OCI-M2 (cell line): ENCODE results near the gene DIP2C.
"Not testable (repeated sequence)": the region's sequence is repeated elsewhere in the genome, so short reads cannot be mapped to it uniquely, and the experiment has no call there.

Source experiments
- DNase-seq: peaks from one replicate; lab custom pipeline; 2025; ENCODE audit not compliant: unreplicated experiment; lab: John Stamatoyannopoulos, UW

DIP2C gene

DNA sequence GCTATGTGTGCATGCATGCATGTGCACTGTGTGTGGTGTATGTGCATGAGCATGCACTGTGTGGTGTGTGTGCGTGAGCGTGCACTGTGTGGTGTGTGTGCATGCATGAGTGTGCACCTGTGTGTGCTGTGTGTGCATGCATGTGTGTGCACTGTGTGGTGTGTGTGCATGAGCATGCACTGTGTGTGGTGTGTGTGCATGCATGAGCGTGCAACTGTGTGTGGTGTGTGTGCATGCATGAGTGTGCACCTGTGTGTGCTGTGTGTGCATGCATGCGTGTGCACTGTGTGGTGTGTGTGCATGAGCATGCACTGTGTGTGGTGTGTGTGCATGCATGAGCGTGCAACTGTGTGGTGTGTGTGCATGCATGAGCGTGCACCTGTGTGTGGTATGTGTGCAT, 10.7 kb upstream of the DIP2C start:
- not testable (repeated sequence) for DNase-seq

DNA sequence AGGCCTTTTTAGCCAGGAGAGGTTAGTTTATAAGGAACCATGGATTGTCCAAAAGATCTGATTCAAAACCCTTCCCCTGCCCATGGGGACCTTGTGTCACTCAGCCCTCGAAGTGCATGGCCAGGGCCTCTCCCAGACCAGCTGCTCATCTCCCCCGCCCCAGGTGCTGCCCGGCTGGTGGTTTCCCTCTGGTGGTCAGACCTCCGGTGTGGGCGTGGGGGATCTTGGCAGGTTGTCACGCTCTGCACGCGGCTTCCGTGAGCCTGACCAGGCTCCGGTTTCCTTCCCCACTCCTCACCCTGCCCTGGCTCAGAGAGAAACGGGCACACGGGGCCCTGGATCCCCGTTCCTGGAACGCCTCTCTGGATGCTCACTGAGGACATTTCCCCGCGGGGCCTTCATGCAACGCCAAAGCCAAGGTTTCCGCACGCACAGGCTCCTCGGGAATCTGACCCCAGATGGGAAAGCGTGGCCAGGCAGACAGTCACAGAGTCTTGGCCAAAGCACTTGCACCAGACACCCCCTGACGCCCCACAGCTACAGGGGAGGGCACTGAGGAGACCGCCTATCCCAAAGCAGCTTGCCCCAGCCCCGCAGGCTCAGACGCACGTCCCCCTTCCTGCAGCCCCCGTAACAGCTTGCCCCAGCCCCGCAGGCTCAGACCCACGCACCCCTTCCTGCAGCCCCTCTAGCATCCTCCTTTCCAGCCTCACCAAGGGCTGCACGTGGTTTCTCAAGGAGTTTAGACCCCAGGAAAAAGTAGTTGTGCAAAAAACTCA, 7.8 kb upstream of the DIP2C start:
- DNase-seq, result no peak

DNA sequence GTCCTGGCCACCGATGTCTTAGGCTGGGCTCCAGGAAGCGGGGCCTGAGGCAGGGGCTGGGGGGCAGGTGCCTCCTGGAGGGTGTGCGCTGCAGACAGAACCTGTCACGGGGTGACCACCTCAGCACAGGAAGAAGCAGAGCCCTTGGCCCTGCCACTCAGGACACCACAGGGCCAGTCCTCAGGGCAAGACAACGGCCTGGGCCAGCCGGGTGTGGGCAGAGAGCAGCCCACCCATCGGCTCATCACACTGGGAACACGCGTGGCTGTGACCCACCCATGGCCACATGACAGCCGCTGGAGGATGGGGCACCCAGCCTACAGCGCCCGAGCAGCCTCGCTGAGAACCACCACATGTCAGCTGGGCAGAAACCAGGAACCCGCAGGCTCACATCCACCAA, 5.9 kb upstream of the DIP2C start:
- no peak for DNase-seq

DNA sequence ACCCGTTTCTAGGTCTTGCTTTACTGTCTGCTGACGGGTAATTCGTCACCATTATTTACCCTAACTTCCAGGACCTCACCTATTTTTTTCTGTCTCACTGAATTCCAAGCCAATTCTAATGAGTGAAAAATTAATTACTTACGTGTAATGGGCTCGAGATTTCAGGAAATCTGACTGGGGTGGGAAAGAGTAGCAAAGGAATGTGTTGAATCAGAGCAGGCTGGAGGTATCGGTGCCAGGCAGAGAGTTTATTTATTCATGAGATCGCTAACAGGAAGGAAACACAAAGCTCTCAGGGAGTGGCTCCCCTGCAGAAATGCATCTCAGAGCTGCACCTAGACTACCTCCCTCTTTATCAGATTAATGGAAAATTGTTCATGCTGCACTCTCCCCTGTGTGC, 4.0 kb upstream of the DIP2C start:
- DNase-seq, result no peak

DNA sequence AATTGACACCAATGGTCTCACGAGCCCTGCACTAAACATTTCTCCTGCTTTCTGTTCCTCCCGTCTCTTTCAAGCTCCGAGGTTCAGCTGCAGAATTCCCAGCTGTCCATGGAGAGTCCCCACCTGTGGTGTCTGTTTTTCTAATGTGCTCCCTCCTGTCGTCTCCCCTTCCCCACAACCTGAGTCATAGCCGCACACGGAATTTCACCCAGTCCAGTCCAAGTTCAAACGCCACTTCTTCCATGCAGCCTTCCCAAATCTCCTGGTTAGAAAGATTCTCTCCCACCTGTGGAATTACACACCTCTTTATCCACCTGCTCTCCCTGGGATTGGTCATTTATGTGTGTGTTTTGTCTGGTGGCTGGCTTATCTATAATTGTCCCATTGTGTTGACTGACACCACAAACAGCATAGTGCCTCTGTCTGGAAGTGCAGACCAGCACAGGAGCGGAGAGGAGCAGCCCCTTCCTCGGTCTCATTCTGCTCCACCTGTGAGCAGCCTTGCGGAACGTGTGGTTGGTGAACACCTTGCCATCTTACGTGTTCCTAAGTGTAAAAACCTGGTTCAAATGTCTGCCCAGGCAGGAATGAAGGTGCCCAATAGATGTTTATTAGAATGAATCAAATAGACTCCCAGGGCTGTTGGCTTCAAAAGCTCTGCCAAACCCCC, 3.3 kb upstream of the DIP2C start:
- DNase-seq, result no peak

DNA sequence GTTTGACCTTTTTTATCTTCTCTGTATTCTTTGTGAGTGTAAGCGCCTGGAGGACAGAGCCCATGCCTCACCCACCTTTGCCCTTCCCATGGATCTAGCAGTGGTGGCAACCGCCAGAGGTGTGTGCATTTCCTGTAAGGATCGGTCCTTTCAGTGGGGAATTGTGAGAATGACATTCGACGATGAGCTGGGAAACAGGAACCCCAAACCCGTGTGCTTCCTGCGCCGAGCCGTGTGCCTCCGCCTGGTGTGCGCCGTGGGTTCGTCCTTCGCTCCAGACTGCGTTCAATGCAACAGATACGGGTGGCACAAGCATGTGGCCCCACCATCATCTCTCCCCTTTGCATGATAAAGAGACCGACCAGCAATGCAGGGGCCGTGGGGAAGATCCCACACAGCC, 1.7 kb upstream of the DIP2C start:
- no peak for DNase-seq

DNA sequence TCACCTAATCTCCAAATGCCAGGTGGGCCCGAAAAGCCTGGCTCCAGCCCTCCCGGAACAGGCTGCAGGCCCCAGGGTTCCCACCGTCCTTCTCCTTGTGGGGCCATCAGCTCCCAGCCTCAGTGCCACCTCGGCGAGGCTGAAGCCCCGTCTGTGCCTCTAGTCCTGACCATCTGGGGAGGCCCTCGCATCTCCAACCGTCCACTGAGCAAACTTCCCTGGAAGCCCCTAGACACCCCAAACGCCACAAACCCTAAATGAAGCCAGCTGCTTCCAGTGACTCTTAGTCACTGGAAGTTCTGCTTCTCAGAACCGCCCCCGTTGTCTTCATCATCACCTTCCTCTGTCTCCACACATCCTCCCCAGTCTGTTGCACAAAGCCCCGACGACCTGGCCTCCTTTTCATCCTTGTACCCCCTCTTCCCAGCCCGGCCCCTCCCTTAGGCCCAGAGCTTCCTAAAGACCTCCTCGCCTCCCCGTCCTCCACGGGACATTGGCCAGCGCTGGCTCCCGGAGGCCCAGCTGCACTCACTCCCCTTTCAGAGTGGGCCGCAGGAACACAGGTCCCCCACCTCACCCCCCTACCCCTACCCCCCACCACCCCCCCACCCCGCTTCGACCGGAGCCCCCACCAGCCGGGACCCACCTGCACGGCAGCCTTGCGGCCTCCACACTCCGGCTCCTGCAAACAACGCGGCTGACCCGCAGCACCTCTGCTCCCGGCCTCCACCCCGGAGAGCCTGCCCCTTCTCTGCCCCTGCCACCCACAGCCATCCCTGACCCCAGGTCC, 1.1 kb upstream of the DIP2C start:
- no peak for DNase-seq

DNA sequence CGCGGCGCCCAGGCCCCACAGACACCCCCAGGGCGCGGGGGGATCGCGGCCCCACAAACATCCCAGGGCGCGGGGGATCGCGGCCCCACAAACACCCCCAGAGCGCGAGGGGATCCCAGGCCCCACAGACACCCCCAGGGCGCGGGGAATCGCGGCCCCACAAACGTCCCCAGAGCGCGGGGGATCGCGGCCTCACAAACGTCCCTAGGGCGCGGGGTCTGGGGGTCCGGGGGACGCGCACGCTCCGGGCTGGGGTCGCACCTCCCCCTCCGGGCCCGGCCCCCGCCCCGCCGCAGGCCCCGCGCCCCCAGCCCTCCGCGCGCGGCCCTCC, 382 bp downstream of the DIP2C start:
- no peak for DNase-seq

DNA sequence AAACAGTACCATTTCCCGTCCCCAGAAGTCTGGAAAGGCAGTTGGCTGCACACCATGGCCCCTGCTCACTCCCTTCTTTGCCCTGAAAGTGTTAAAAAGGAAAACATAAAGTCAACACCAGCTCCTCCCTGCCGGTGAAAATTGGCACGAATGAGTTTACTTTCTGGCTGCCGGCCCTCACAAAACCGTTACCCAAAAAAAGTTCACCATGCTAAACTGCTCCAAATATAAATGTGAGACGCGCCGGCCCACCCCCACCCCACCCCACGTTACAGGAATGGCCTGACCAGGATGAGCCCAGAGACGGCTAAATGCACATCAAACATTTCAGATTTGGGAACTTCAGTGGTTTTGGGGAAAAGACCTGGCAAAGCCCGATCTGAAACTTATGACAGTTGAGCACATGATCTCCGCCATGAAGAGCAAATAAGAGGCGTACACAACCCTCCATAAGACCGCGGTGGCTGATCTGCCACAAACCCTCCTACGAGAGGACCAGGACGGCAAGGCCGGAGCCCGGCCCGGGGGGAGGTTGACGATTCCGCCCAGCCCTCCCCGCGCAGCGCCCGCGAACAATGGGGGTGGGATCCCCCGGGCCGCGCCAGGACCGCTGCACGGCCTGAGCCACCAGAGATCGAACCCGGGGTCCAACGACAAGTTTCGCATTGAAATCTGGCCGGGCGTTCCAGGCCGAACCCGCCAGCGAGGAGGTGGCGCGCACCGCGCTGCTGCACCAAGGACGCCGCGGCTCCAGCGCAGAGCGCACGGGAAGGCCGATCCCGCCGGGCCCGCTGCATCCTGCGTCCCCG, 952 bp downstream of the DIP2C start:
- no peak for DNase-seq

DNA sequence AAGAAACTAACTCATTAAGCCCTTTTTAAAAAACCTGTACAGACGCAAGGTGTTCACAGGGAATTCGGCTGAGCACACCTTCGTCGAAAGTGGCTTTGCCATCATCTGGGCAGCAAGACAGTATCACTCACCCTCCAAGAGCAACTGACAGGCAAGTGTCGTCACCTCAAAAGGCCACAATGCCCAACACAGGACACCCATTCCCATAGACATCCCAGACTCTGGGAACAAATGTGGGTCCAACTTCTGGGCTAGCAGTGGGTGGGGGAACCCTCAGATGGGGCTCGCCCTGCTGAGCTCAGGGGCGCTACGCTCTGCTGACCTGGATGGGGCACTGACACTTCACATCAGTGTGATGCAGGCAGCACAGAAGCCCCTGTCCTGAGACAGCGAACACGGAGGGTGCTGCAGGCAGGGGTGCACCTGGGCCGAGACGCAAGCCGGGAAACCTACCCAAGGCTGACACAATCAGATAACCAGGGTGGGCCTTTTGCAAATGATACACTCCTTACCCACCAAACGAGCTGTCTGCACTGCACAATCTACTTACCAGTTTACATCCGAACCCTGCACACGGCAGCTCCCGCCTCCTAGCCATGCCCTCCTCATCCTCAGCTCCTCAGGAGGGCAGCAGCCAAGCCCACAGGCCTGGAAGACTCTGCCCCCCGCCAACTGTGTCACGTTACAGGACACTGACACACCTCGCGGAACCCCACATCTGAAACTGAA, 1.7 kb downstream of the DIP2C start:
- no peak for DNase-seq

DNA sequence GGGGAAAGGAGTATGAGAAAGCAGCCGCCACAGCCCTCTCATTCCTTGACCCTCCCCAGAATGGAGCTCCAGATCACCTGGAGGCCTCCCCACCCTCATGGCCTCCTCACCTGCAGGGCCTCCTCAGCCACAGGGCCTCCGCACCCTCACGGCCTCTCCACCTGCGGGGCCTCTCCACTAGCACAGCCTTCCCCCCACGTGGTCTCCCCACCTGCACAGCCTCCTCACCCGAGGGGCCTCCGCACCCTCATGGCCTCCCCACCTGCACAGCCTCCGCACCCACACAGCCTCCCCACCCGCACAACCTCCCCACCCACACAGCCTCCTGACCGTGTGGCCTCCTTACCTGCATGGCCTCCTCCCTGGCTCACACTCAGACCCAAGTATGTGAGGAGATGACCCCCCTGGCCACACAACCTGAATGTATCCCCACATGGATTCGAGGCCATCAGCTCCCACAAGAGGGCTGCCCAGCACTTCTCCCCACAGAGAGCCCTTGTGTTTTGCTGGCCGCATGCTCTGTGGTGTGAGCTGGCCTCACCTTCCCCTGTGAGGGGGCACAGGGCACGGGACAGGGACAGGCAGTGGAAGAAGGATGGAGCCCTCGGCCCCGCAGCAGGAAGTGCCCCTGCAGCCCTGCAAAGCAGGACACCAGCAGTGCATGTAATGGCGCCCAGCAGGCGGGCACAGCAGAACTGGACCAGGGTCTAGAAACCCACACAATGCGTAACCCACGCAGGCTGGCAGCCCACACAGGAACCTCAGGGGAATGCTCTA, 3.1 kb downstream of the DIP2C start:
- no peak for DNase-seq

DNA sequence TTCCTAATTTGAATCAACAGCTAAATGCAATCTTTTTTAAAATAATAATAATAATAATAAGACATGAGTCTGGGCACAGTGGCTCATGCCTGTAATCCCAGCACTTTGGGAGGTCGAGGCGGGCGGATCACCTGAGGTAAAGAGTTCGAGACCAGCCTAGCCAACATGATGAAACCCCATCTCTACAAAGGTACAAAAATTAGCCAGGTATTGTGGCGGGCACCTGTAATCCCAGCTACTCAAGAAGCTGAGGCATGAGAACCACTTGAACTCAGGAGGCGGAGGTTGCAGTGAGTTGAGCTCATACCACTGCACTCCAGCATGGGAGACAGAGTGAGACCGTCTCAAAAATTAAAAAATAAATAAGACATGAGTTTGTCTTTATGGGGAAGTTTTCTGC, 3.9 kb downstream of the DIP2C start:
- no peak for DNase-seq

DNA sequence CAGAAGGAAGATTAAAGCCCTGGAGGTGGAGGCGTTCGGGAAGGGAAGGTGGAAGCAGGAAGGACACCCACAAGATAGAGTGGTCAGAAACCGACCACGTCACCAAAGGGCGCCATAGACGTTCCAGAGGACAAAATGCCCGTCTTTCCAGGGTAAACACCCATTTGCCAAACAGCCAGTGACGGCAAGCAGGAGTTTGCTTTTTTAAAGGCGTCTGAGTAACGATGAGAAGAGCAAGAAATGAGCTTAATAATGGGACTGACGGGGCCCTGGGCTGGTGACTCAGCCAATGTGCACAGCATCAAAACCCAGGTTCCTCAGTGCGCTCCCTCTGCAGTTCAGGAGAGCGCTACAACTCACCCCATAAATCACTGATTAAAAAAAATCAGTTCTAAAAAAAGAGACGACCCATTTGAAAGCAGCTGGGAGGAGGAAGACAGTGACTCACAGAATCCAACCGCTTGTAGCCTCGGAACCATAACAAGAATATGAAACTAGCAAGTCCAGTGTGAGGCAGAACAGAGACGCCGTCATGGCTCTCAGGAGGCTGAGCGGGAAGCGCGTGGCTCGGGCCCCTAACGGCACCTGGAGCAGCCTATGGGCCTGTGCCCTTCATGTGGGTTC, 5.9 kb downstream of the DIP2C start:
- no peak for DNase-seq

DNA sequence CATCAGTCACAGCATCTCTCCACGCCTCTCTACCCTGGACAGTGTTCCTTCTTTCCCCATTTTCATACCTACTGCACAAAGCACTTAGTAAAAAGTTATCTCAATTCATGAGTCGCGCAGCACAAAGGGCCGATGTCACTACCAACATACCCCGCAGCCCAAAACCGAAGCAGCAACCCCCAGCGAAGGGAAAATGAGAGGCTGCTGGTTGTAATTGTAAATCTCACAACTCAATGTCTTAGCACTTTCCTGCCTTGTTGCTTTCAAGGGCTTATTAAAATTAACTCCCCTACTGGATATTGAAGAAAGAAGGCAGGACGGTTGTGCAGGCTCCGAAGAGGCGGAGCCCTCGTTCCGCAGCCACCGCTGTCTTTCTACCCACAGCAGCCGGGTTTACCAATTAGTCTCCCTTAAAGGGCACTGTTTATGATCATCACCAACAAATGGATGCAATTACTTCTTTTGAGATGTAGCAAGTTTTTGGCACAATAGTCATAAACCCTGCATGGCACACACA, 6.5 kb downstream of the DIP2C start:
- no peak for DNase-seq

DNA sequence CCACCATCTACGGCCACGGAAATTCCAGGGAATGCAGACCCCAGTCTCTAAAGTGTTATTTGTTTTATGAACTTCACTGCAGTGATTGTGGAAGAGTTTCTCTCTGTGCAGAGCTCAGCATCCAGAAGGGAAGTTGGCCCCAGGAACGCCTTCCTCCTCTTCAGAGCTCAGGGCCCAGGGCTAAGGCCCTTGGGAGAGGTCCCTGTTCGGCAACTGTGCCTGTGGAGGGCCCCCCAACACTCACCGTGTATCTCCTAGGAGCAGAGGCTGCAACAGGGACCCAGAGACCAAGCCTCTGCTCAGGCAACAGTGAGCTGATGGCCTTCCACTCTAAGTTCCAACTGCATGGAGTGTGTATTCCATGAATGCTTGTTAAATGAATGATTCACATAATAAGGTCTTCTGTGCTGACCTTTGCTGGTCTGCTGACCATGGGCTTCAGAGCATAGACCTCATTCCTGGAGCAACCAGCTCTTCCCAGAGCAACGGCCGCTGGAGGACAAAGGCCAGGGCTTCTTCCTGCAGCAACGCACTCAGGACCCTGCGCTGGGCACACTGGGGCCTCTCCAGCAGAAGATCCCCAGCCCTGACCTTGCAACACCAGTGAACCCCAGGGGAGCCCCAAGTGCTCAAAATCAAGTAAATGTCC, 7.7 kb downstream of the DIP2C start:
- DNase-seq, result no peak

DNA sequence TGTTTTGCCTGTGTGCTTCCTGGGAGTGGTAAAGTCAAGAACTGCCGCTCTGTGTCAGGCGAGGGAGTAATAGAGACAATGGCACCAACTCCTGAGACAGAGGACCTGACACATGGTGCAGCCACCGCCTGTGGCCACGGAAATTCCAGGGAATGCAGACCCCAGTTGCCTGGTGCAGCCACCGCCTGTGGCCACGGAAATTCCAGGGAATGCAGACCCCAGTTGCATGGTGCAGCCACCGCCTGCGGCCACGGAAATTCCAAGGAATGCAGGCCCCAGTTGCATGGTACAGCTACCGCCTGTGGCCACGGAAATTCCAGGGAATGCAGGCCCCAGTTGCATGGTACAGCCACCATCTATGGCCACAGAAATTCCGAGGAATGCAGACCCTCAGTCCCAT, 8.7 kb downstream of the DIP2C start:
- DNase-seq, result no peak

DNA sequence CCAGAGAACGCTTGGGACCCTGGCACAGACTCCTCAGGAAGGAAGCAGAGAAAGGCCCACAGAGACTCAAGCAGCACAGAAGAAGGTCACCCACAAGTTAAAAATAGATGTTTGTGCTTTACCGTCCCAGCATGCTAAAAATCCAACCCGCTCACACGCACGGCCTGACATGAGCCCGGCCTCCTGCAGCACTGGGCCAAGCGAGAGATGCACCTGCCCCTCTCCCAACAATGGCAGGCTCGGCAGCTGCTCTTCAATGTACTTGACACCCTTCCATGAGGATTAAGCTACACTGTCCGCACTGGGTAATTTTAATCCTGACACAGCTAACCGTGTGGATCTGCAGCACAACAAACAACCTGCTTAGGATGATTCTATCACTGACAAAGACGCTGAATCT, 9.3 kb downstream of the DIP2C start:
- DNase-seq, result no peak

DNA sequence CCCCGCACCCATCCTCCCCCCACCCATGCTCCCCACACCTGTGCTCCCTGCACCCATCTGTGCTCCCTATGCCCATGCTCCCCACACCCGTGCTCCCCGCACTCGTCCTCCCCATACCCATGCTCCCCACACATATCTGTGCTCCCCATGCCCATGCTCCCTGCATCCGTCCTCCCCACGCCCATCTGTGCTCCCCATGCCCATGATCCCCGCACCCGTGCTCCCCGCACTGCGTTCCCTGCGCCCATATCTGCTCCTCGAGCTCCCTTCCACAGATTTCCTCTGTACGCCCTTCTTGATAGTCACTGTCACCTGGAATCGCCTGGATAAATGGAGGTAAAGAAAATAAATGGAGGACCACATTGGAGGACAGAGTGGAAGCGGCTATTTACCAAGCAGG, 9.9 kb downstream of the DIP2C start:
- DNase-seq, result no peak

DNA sequence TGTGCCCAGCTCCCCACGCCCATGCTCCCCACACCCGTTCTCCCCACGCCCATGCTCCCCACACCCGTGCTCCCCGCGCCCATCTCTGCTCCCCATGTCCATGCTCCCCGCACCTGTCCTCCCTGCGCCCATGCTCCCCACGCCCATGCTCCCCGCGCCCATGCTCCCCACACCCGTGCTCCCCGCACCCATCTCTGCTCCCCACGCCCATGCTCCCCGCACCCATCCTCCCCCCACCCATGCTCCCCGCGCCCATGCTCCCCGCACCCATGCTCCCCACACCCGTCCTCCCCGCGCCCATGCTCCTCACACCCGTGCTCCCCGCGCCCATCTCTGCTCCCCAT, 10.8 kb downstream of the DIP2C start:
- not testable (repeated sequence) for DNase-seq
